Thoracic aorta (tissue), 2 donors: ENCODE data around the gene CCNL1. TPM values are rescaled to one million over a fixed set of nuclear protein-coding genes. Genes with fewer than 3 reads are reported as not detected.

ENCODE experiments used
- ATAC-seq: fragments of 150-250 bp; one replicate; pipeline ENCODE4 v1.8.0; 2017; ENCODE audit warnings: low read depth; ENCODE audit not compliant: insufficient number of reproducible peaks, low FRiP score
- DNase-seq: peaks from one replicate; pipeline ENCODE4 v3.0.0-alpha.2; 2020; ENCODE audit warnings: low spot score
- H3K27ac ChIP-seq, 2 donors: fragments of 200-600 bp; sonication (generic); 1 replicate in 1 of 2; 2 replicates in 1 of 2; pipeline ENCODE4 v1.5.1; 2016; ENCODE audit warnings: mild to moderate bottlenecking in 2 of 2, moderate library complexity in 2 of 2
- H3K27me3 ChIP-seq: fragments of 200-600 bp; sonication (generic); replicated peaks from 2 replicates; pipeline ENCODE4 v1.6.0; 2016; ENCODE audit warnings: mild to moderate bottlenecking; ENCODE audit not compliant: insufficient read depth
- H3K36me3 ChIP-seq: fragments of 200-600 bp; sonication (generic); one replicate; pipeline ENCODE4 v1.5.1; 2016
- H3K4me1 ChIP-seq, 2 donors: fragments of 200-600 bp; sonication (generic); 1 replicate in 1 of 2; 2 replicates in 1 of 2; pipeline versions ENCODE4 v1.5.1 to v1.6.0; 2016; ENCODE audit warnings: low read depth in 2 of 2, mild to moderate bottlenecking in 1 of 2; ENCODE audit not compliant: control insufficient read depth in 1 of 2
- H3K4me3 ChIP-seq: fragments of 200-600 bp; sonication (generic); 2 replicates; pipeline ENCODE4 v1.5.1; 2016; ENCODE audit warnings: mild to moderate bottlenecking
- H3K9me3 ChIP-seq: fragments of 200-600 bp; sonication (generic); 2 replicates; pipeline ENCODE4 v1.5.1; 2016
- total RNA-seq, 2 donors: library from RNA; depleted of rRNA; stranded (reverse); fragments of >200 nt; gene quantifications; one replicate each; pipeline versions ENCODE4 v1.1.0 to v1.2.3, GENCODE V29; 2016
- TF ChIP-seq, protein P1 (sequence below): fragments of 200-600 bp; sonication (generic); IDR thresholded peaks from one replicate; pipeline ENCODE4 v1.5.1; 2019; ENCODE audit warnings: antibody characterized with exemption

Gene CCNL1
- total RNA-seq, 2 donors from 2014 or later = 210 to 387 TPM

DNA sequence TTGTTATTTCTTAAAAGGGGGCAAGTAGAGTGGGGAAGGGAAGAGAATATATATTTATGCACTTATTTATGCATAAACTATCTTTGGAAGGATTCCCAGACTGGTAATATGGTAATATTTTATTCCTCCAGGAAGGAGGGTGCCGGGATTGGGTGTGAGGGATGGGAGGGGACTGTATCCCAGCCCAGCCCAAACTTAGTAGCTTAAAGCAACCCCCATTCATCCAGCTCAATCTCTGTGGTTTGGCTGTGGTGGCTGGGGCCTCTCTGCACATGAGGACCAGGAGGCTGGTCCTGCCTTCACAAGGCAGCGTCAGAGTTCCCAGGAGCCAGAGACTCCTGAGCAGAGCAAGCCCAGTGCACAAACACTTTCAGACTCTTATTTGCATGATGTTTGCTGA, 48.4 kb downstream of the CCNL1 start:
- TF ChIP-seq, protein P1, sequence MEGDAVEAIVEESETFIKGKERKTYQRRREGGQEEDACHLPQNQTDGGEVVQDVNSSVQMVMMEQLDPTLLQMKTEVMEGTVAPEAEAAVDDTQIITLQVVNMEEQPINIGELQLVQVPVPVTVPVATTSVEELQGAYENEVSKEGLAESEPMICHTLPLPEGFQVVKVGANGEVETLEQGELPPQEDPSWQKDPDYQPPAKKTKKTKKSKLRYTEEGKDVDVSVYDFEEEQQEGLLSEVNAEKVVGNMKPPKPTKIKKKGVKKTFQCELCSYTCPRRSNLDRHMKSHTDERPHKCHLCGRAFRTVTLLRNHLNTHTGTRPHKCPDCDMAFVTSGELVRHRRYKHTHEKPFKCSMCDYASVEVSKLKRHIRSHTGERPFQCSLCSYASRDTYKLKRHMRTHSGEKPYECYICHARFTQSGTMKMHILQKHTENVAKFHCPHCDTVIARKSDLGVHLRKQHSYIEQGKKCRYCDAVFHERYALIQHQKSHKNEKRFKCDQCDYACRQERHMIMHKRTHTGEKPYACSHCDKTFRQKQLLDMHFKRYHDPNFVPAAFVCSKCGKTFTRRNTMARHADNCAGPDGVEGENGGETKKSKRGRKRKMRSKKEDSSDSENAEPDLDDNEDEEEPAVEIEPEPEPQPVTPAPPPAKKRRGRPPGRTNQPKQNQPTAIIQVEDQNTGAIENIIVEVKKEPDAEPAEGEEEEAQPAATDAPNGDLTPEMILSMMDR = no peak
- no peaks in the 10 kb centered on the region for H3K27me3 ChIP-seq
- no peaks in the 10 kb centered on the region for H3K9me3 ChIP-seq
- no peaks in the 10 kb centered on the region for H3K36me3 ChIP-seq
- H3K4me3 ChIP-seq = no peak overlapping the region
- no peak overlapping the region for H3K27ac ChIP-seq
- ATAC-seq (no peak), DNase-seq (no peak)
- no peaks in the 10 kb centered on the region for H3K4me1 ChIP-seq

DNA sequence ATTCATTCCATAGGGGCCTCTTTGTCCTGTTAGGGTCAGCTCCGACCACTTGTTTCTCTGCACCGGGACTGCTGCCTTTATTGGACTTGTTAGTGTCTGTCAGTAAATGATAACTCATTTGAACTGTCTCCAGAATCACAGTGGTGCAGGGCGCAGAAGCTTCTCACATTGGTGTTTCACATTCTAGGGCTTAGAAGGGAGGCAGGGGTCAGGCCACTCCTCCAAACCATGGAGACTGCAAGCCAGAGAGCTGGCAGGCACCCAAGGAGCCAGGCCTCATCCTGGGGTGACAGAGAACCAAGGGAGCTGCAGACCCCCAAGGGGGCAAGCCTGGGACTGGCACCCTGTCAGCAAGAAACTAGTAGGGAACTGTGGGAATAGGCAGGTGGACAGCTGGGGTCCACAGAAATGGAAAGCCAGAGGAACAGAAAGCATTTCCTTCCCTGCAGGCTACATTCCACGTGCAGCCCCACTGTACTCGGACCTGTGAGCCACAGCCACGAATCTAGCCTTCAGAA, 49.1 kb downstream of the CCNL1 start:
- TF ChIP-seq, protein P1 = no peak
- H3K27ac ChIP-seq = no peak overlapping the region
- no peaks in the 10 kb centered on the region for H3K36me3 ChIP-seq
- no peaks in the 10 kb centered on the region for H3K9me3 ChIP-seq
- H3K27me3 ChIP-seq = no peaks in the 10 kb centered on the region
- DNase-seq = no peak
- ATAC-seq = no peak
- no peak overlapping the region for H3K4me3 ChIP-seq
- H3K4me1 ChIP-seq = no peaks in the 10 kb centered on the region

DNA sequence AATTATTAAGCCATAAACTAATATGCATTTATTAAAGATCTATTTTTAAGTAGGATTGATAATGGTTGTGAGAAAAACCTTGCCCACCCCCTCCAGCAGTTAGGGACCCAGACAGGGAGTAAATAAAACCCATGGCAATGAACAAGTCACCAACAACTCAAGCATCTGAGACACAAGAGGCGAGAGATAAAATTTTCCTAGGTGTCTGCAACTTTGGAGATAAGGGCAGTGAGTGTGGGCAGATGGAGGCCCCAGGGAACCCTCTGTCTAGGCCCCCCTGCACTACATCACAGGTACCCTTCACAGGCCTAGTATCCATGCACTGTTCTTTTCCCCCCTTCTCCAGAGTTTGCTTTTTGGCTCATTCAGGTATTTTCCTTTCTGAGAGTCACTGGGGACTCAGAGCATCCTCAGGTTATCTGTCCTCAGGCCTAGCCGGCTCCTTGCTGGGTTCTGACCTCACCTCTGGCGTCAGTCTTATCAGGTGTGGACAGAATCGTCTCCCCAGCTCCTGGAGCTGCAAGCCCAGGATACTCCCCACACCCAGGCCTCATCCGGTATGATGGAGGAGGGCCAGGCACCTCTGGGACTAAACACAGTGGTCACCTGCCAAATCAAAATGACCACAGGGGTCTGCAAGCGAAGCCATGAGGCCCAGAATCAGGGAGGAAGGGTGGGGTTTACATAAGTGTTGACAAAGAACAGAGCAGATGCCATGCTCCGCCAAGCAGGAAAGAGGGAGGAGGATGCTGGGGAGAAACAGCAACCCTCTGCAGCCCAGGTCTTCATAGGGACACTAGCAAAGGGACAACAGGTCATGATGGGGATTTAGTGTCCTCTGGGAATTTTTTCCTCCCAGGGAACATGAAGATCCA, 50.4 kb downstream of the CCNL1 start:
- ATAC-seq (no peak), DNase-seq (no peak)
- H3K27ac ChIP-seq = no peak overlapping the region
- no peaks in the 10 kb centered on the region for H3K36me3 ChIP-seq
- no peak overlapping the region for H3K4me3 ChIP-seq
- no peaks in the 10 kb centered on the region for H3K27me3 ChIP-seq
- no peaks in the 10 kb centered on the region for H3K9me3 ChIP-seq
- TF ChIP-seq, protein P1 = no peak
- H3K4me1 ChIP-seq = no peaks in the 10 kb centered on the region

DNA sequence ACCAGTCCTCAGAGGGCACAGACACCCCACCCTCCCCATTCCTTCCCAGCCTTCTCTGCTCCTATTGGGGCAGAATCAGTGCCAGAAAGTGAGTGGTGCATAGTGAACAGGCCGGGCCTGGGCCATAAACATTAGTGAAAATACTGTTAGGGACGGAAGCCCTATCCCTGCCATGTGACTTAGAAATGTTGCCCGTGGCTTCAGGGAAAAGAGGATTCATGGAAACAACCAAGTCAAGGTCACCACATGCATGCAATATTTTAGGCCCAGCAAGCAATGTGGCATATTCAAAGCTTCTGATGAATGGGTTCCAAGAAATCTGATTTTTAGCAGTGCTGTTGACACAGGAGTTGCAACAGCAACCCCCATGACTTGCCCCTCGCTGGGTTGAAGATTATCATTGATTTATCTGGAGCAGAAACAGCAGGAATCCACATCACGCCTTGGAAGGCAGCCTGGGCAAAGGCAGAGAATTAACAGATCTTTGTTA, 52.3 kb downstream of the CCNL1 start:
- H3K27ac ChIP-seq = no peak overlapping the region
- TF ChIP-seq, protein P1 = no peak
- H3K4me3 ChIP-seq = no peak overlapping the region
- no peaks in the 10 kb centered on the region for H3K36me3 ChIP-seq
- ATAC-seq (no peak), DNase-seq (no peak)
- no peaks in the 10 kb centered on the region for H3K4me1 ChIP-seq
- no peaks in the 10 kb centered on the region for H3K9me3 ChIP-seq
- H3K27me3 ChIP-seq = no peaks in the 10 kb centered on the region

DNA sequence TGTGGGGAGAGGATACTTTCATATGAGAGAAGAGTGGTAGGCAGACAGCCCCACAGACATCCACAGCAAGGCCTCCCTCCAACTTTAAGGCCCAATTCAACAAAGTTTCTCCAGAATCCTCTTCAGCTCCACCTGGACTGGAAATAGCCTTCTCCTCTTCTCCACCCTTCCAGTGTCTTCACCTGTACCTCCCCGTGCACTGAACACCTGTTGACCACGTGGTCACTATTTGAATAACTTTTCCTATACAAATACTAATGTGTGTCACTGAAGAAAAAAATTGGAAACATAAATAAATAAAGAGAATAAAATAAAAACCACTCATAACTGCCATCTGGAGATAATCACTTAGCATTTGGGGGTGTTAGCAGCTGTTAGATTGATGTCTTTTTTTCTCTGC, 52.9 kb downstream of the CCNL1 start:
- TF ChIP-seq, protein P1 = no peak
- Histone ChIP-seq H3K4me3 (no peak overlapping the region), H3K36me3 (no peaks in the 10 kb centered on the region), H3K27me3 (no peaks in the 10 kb centered on the region), H3K4me1 (no peaks in the 10 kb centered on the region), H3K27ac (no peak overlapping the region), H3K9me3 (no peaks in the 10 kb centered on the region)
- DNase-seq (no peak), ATAC-seq (no peak)
